T-helper 2 cell treated with Interferon-gamma antibody and Interleukin-4, amounts not matched to agents 100 ng/mL and 5 ng/mL, for 36 hours (primary cell): ENCODE measurements around the gene LDB3. TPM values are rescaled to one million over a fixed set of nuclear protein-coding genes. Genes with fewer than 3 reads are reported as not detected.
"Not testable (repeated sequence)": the region's sequence is repeated elsewhere in the genome, so short reads cannot be mapped to it uniquely, and the experiment has no call there.

Experiments used
- intact Hi-C: fragments of 100-400 bp; cut with micrococcal nuclease; formaldehyde crosslinking; loops from one replicate; pipeline ENCODE4 v1.15.1; 2023
- total RNA-seq: library from RNA; stranded (reverse); gene quantifications from 2 replicates; pipeline ENCODE4 v1.2.3, GENCODE V29; 2022

The LDB3 gene, protein sequence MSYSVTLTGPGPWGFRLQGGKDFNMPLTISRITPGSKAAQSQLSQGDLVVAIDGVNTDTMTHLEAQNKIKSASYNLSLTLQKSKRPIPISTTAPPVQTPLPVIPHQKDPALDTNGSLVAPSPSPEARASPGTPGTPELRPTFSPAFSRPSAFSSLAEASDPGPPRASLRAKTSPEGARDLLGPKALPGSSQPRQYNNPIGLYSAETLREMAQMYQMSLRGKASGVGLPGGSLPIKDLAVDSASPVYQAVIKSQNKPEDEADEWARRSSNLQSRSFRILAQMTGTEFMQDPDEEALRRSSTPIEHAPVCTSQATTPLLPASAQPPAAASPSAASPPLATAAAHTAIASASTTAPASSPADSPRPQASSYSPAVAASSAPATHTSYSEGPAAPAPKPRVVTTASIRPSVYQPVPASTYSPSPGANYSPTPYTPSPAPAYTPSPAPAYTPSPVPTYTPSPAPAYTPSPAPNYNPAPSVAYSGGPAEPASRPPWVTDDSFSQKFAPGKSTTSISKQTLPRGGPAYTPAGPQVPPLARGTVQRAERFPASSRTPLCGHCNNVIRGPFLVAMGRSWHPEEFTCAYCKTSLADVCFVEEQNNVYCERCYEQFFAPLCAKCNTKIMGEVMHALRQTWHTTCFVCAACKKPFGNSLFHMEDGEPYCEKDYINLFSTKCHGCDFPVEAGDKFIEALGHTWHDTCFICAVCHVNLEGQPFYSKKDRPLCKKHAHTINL
- 0.05 TPM in 1 of 2 replicates, not detected in the other for total RNA-seq

- intact Hi-C loops, result no loop called here
Observed at GRCh38 chr10:86668297-86669165, at the start of gene LDB3. Gene LDB3, plus strand, starts transcription at chr10:86668511. Its CDS starts 181 bp downstream, at chr10:86668692.

GRCh38 chr10:86628311-86628710 is 40.0 kb upstream of the LDB3 start:
- intact Hi-C loops, result no loop called here

- intact Hi-C loops, result no loop called here
Observed at GRCh38 chr10:86630079-86630478, 38.2 kb upstream of the LDB3 start.

DNA sequence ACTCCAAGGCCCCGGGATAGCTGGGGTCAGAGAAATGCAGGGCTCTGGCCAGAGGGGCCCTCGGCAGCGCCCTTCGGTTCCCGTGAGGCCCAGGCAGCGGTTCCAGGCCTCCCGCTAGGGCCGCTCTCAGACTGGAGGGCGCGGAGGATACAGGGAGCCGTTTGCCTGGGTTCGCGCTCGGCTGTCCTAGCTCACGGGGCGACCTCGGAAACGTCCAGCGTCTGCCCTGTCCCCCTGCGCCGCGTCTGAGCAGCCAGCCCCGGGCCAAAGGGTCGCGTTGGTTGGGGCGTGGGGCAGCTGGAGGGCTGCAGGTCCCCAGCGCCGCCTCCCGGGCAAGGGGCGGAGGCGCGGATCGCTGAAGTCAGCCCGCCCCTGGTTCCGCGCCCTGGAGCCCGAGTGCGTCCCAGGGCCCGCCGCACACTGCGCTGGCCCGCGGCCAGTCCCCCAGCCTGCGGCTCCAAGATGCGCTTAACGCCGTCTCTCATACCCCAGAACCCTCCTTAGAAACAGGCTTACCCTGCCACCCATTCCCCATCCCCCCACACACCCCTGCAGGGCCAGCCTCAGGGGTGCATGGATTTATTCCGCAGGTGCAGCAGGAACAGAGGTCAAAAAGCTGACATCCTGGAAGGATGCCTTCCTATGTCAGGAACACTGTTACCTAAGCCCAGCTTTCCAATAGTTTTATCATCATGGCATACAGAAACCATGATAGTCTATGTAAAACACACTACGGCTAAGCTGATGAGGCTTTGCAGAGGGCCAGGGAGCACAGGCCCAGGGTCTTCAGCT is 36.1 kb upstream of the LDB3 start:
- intact Hi-C loops, result no loop called here

- intact Hi-C loops, result no loop called here
Observed at GRCh38 chr10:86632951-86633350, 35.4 kb upstream of the LDB3 start.

DNA sequence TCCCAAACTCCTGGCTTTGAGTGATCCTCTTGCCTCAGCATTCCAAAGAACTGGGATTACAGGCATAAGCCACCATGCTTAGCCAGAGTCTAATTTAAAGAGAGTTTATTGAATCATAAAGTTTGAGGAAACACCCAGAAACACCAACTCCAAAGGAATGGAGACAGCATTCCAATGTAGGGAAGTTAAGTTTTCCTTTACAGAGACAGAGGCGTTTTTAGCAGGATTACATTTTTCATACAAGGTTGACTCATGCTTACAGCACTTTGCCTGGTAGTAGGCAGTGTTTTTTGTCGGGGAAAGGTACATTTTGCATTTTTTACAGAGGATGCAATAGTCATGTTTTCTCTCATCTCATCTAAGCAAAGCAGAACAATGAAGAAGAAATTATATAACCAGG is 32.9 kb upstream of the LDB3 start:
- intact Hi-C loops, result no loop called here

GRCh38 chr10:86636311-86636710 is 32.0 kb upstream of the LDB3 start:
- intact Hi-C loops, result no loop called here

- intact Hi-C loops, result no loop called here
Observed at GRCh38 chr10:86642021-86642420, 26.3 kb upstream of the LDB3 start.

DNA sequence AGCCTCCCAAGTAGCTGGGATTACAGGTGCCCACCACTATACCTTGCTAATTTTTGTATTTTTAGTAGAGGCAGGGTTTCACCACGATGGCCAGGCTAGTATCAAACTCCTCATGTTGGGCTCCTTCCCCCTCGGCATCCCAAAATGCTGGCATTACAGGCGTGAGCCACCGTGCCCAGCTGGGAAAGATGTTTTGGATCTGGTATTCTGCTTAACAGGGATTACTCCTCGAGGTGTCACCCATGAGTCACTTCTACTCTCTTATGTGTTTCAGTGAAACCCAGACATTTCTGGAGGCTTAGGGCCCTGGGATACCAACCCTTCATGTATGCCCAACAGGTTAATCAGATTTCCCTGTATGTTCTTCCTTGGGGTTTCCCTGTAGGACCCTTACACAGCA is 25.8 kb upstream of the LDB3 start:
- intact Hi-C loops, result no loop called here

GRCh38 chr10:86644152-86644793 is 24.0 kb upstream of the LDB3 start:
- intact Hi-C loops, result no loop called here

DNA sequence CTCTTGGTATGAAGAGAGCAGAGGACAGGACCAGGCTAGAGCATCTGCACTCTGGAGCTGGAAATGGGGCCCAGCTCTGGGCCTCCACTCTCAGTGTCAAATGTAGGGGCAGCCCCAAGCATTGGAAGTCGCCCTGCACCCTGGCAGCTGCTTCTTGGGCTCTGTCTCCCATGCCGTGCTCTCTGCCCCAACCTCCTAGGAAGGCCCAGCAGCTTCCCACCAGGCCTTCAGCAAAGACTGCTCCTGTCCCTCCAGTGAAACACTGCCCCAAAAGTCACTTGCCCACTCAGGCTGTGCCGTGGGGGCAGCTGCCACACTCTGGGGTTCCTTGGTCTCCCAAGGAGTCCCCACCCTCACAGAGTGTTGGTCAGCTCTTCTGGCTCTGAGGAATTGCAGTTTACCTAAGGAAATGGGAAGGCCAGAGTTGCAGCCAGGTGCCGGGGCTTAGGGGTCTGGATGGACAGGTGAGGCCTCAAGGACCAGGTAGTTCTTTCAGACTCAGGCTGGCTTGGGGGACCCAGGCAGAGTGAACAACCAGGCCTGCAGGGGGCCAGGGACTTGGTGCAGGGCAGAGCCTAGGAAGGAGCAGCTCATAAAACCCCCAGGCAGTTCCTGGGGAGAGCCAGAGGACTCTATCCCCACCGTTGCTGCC is 23.4 kb upstream of the LDB3 start:
- intact Hi-C loops, result no loop called here

DNA sequence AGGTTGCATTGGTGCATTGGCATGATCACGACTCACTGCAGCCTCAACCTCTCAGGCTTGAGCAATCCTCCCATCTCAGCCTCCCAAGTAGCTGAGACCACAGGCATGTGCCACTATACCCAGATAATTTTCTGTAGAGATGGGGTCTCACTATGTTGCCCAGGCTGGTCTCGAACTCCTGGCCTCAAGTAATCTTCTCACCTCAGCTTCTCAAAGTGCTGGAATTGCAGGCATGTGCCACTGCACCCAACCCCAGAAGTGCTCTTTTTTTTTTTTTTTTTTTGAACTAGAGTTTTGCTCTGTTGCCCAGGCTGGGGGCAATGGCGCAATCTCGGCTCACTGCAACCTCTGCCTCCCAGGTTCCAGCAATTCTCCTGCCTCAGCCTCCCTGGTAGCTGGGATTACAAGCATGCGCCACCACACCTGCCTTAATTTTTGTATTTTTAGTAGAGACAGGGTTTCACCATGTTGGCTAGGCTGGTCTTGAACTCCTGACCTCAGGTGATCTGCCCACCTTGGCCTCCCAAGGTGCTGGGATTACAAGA is 22.6 kb upstream of the LDB3 start:
- intact Hi-C loops, result not testable (repeated sequence)

GRCh38 chr10:86646532-86646931 is 21.8 kb upstream of the LDB3 start:
- intact Hi-C loops, result no loop called here

GRCh38 chr10:86646933-86647332 is 21.4 kb upstream of the LDB3 start:
- intact Hi-C loops, result no loop called here

- intact Hi-C loops, result no loop called here
Observed at GRCh38 chr10:86647773-86648703, 20.3 kb upstream of the LDB3 start.

DNA sequence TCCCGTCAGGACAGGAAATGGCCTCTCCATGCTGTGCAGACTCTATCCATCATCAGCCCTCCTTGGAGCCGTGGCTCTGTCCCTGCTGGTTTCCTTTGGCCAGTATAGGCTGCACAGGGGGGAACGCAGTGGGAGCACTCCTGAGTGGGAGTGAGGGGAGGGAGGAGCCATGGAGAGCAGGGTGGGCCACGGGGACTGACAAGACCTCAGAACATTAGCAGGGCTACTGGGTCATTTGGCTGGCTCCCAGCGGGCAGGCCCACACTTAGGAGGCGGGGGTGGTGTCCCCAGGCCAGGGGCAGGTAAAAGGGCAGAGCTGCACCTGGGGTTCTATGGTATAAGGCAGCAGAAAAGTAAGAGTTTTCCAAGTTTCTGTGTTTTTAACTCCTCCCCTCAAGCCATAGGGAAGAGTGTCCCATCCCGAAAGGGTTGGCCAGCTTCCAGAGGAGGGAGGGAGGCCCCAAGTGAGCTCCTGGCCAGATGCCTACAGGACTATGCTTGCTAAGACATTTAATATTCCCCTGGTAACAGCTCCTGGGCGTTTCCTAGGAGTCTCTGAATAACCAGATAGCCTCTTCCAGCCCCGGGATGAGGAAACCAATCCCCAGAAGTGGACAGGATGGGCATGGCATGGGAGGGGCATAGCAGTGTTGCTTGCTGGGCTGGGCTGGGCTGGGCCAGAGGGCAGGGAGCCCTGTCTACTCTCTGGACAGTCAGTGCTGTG is 19.4 kb upstream of the LDB3 start:
- intact Hi-C loops, result no loop called here

GRCh38 chr10:86649471-86650150 is 18.7 kb upstream of the LDB3 start:
- intact Hi-C loops, result no loop called here
